GM18499 (cell line): ENCODE results near the gene ZNF337.
A peak's percentile ranks its signal among the peaks of the same experiment; 100 is the strongest.
"Not testable (repeated sequence)": the region's sequence is repeated elsewhere in the genome, so short reads cannot be mapped to it uniquely, and the experiment has no call there.

ENCODE experiments used
- ATAC-seq: cut with Tn5 transposase; IDR thresholded peaks from one replicate; pipeline ENCODE4 v1.9.1; 2021; ENCODE audit warnings: moderate number of reproducible peaks; ENCODE audit not compliant: insufficient read depth, unreplicated experiment

Gene ZNF337

DNA sequence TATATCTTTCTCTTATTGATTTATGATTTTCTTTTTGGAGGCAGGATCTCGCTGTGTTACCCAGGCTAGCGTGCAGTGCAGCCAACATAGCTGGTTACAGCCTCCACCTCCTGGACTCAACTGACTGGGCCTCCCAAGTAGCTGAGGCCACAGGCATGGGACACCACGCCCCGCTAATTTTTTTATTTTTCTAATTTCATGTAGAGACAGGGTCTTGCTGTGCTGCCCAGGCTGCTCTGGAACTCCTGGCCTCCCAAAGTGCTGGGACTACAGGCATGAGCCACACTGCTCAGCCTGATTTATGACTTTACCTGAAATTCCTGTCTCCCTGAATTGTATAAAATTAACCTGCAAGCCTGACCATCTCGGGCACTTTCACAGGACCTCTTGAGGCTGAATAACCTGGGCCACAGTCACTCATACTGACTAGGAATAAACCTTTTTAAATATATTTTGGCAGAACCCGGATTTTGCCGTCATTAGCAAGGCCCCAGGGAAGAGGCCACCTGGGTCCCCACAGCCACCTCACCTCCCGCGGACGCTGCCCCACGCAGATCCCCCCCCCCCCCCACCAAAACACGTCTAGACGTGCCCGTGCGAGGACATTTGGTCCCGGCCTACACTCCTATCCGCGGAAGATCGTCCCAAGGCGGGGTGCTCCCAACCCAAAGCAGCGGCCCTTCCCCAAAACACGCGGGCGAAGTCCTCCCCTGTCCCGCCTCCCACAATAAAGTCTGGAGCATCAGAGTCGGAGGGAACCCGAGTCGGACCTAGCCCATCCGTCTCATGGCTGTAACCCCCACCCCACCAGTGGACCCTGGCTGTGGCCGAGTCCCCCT is 902 bp downstream of the ZNF337 start:
- ATAC-seq, result no peak

DNA sequence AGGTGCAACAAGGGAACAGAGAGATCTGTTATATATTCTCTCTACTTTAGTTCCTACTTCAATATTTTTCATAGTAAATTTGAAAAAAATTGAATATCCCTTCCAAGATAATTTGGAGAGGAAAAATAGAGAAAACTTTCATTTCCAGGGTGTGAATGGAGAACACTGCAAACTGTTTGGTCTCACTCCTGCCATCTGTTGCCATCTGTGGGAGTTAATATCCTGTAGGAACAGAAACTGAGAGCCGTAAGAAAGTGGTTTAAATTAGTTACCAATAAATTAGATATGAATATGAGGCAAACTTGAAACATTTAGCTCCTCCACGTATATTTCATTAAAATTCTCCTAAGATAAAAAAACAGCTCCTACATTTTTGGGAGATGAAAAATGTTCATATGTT is 4.2 kb downstream of the ZNF337 start:
- ATAC-seq, result no peak

DNA sequence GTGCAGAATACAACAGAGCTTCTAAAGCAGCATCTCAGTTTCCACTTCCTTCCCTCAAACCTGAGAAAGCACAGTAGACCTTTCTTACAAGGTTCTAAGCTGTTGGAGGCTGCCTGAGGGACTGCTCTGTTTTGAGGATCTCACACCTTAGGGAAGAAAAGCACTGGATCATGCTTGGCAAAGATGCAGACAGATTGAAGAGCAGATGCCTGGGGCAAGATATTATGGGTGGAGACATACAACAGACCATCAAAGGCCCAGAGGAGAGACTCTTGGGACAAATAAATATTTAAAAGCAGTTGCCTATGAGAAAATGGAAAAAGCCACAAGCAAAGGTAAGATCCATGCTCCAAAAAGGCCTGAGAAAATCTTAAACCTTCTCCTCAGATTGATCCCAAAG is 6.2 kb downstream of the ZNF337 start:
- no peak for ATAC-seq

DNA sequence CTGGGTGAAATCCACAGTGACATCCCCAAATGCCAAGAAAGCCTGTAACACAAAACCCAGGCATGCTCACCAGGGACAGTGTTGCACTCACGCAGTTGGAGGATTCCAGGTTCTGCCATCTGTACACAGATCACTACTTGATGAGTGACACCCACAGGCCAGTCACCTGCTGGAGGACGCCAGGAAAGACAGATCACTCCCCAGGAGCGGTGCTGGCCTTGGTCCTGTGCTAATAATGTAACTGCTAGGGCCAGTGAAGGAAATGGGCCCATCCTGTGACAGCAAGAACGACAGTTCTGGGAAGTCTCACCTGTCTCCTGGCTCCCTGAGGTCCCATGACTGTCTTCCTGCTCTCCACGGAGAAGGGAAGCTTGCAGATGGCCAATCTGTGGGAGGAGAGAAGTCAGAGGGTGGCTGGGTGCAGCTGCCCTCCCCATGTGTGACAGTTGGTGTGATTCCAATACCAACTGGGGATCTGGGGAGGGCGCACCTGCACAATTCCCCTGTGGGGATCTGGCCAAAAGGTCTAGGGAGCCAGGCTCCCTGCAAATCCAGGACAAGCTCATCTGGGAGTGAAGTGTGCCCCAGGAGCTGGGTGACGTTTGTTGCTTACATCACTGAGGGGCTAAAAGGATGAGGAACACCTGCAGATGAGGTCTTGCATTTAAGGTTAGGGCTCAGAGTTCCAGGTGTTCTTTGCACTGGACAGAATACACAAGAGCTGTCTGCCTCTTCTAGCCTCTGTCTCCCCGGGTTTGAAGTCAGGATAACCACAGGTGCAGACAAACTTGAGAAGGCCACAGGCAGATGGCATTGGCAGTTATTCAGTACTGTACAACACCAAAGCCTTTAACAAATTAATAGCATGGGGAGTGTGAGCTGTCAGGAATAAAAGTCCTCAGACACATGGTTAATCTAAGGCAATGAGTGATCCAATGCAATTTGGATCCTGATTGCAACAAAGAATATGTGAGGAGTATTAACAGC is 10.3 kb downstream of the ZNF337 start:
- ATAC-seq, result no peak

DNA sequence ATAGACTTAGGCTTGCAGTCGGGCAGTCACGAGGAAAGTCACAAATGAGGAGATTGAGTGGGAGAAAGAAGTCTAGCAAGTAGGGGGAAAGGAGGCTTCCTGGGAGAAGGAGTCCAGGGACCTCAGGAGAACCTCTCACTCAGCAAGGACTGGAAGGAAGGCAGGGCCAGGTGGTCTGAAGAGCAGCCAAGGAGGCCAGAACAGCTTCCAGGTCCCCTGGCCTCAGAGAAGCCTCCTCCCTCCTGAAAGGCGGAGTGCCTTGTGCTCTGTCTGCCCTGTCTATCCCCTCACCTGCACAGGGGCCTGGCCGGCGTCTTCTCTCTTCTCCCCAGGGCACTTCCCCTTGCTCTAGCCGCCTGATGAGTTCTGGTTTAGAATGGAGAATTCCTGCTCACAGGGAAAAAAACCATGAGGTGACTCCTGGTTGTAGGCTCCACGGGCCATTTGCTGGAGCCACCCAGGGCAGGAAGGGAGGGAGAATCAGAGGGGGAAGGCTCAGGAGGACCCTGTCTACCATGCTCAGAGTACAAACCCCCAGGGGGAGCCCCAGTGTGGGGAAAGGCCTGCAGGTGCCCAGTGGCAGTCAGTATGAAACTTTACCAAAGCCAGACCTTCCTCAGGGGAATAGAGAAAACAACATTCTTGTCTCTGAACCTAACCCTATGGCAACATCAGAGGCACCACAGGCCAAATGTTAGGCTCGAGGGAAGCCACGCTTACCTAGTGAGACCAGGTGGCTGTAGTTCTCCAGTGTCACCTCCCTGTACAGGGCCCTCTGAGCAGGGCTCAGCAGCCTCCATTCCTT is 11.2 kb downstream of the ZNF337 start:
- ATAC-seq, result peak; percentile 78

DNA sequence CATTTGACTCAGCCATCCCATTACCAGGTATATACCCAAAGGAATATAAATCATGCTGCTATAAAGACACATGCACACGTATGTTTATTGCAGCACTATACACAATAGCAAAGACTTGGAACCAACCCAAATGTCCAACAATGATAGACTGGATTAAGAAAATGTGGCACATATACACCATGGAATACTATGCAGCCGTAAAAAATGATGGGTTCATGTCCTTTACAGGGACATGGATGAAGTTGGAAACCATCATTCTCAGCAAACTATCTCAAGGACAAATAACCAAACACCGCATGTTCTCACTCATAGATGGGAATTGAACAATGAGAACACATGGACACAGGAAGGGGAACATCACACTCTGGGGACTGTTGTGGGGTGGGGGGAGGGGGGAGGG is 12.8 kb downstream of the ZNF337 start:
- not testable (repeated sequence) for ATAC-seq

DNA sequence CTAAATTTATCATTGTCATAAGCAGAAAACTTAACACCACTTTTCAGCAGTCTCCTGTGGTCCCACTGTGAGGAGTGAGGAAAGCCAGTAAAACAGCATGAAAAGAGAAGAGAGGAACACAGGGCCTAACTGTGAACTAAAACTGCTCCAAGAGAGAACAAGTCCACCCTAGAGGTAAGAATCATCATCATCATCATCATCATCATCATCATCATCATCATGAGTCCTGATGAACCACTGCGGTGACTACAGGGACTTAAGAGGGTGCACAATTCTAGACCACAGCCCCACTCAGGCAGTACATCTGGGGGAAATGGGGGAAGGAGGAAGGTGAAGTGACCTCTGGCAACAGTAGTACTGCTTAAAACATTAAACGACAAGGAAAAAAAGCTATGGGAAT is 13.6 kb downstream of the ZNF337 start:
- no peak for ATAC-seq

DNA sequence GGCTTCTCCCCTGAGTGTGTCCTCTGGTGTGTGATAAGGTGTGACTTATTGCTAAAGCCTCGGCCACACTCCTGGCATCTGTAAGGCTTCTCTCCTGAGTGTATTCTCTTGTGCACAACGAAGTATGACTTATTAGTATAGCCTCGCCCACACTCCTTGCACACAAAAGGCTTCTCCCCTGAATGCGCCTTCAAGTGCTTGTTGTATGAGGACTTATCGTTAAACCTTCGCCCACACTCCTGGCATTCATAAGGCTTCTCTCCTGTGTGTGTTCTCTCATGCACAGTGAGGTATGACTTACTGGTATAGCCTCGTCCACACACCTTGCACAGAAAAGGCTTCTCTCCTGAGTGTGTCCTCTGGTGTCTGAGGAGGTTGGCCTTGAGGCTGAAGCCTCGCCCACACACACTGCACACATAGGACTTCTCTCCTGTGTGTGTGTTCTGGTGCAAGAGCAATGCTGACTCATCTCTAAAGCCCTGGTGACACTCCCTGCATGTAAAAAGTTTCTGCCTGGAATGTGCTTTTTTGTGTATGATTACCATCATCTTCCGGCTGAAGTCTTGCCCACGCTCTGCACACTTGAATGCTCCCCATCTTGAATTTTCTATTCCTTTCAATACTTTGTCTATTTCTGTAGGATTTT is 20.4 kb downstream of the ZNF337 start:
- peak; percentile 85 for ATAC-seq

DNA sequence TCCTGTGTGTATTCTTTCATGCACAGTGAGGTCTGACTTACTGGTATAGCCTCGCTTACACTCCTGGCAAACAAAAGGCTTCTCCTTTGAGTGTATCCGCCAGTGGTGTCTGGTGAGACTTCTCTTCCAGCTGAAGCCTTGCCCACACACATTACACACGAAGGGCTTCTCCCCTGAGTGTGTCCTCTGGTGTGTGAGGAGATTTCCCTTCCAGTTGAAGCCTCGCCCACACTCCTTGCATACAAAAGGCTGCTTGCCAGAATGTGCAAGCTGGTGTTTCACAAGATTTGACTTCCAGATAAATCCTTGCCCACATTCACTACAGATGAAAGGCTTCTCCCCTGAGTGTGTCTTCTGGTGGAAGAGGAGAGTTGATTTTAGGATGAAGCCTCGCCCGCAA is 21.5 kb downstream of the ZNF337 start:
- ATAC-seq, result no peak

DNA sequence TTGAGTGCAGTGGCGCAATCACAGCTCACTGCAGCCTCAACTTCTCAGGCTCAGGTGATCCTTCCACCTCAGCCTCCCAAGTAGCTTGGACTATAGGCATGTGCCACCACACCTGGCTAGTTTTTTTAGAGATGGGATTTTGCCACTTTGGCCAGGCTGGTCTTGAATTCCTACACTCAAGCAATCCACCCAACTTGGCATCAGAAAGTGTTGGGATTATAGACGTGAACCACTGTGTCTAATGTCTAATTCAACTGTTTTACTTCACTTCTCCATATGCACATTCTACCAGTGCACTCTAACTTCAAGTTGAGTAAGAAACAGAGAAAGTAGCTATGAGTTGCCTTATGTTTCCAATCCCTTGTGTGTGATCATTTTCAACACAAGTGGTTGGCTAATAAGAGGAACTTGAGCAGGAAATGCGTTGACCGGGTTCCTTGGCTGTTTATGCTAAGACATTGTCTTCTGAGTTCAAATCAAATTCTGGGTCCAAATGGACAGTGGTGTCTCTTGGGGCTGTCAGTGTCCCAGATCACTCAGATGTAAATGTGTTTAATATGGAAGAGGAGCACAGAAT is 23.9 kb downstream of the ZNF337 start:
- ATAC-seq, result no peak

DNA sequence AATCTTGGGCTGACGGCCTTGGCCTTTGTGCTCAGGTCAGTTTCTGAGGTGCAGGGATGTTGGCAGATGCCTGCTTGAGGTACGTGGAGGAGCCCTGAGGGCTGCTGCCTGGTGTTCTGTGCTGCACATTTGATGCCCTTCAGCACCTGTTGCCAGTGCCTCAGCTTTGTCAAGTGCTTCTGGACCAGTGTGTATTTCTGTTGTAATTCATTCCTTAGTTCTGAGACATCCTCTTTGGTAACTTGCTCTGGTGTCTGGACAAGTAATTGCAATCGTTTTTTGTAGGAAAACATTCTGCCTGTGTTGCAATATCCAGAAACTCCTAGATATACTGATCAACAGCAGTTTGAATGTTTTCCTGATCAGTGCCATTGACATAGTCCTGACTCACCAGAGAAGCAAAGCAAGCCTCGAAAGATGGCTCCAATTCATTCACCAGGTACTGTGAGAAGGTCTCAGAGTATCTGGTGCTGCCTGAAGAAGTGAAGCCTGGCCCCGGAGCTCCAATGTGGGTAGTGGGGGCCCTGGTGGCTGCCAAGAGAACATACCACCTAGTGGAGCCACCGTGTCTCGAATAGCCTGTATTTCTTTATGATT is 26.7 kb downstream of the ZNF337 start:
- ATAC-seq, result no peak

DNA sequence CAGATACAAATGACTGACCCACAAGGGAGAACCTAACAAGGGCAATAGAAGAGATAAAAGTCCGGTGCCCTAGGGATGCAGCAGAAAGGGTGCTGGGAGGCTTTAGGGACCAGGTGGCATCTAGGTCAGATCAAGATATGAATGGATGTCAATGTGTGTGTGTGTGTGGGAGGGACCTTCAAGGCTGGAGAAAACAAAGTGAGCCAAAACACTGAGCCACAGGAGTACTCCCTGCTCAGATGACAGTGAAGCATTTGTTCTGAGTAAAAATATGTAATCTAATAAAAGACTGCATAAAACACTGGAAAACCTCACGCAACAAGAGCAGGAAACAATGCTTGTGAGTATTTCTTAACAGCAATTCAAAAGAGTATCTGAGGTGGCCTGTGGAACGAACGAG is 28.2 kb downstream of the ZNF337 start:
- no peak for ATAC-seq

DNA sequence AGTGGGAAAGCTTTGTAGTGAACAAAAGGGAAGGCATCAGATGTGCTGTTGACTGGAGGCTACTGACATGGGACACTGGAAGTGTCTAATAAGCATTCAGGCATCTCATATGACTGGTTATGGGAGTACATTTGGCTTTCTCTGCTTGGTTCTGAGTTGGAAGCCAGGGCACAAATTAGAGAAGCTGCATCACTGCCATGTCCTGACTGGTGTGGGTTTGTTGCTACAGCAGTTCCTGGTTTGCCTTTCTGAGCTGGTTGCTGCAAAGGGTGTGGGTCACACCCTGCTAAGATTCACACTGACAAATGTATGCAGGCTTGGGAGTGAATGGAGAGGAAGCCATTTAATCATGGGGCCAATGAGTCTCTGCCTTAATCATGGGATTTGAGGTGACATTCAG is 36.7 kb downstream of the ZNF337 start:
- ATAC-seq, result no peak

DNA sequence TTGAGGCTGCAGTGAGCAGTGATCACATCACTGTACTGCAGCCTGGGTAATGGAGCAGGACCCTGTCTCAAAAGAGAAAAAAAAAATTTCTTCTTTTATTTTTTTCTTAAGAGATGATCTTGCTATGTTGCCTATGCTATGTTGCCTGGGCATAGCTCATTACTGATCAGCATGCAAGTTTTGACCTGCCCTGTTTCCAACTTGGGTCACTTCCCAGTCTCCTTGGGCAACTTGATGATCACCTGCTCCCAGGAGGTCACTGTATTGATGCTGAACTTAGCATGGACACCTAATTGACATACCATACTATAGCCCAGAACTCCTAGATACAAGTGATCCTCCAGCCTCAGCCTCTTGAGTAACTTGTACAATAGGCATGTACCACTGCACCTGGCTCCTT is 42.2 kb downstream of the ZNF337 start:
- ATAC-seq, result no peak

DNA sequence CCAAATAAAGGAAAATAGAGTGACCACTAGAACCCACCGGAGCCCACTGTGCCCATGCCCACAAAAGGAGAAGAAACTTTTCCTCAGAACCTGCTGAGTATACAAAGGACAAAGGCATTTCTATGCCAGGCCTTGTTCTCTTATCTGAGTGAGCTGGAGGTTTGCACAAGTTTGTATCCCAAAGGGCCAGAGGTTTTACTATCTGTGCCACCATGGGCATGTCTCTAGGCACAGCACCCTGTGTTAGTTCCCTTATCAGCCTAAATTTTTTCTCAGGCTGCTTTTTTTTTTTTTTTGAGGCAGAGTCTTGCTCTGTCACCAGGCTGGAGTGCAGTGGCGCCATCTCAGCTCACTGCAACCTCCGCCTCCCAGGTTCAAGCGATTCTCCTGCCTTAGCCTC is 43.8 kb downstream of the ZNF337 start:
- not testable (repeated sequence) for ATAC-seq

DNA sequence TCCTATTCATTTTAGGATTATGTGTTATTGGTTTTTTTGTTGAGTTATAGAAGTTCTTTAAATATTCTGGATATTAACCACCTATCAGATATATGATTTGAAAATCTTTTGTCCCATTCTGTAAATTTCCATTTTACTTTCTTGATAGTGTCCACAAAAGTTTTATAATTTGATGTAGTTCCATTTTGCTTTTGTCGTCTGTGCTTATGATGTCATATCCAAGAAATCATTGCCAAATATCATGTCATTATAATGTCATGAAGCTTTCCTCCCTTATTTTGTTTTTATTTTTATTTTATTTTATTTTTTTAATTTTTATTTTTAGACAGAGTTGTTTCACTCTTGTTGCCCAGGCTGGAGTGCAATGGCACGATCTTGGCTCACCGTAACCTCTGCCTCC is 51.8 kb downstream of the ZNF337 start:
- ATAC-seq, result no peak

DNA sequence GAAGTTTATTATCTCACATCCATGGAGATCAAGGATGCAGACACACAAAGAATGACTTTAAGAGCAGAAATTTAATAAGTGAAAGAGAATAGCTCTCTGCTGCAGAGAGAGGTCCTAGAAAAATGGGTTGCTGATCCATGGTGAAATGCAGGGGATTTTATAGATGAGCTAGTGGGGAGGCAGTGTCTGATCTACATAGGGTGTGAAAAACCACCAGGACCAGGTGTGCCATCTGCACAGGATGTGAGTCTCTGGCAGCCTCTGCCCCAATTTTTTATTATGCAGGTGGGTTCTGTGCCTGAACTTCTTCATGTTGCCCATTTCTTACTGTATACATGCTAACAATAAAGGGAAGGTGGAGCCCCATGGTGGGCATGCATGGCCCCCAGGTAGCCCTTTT is 52.9 kb downstream of the ZNF337 start:
- ATAC-seq, result no peak

DNA sequence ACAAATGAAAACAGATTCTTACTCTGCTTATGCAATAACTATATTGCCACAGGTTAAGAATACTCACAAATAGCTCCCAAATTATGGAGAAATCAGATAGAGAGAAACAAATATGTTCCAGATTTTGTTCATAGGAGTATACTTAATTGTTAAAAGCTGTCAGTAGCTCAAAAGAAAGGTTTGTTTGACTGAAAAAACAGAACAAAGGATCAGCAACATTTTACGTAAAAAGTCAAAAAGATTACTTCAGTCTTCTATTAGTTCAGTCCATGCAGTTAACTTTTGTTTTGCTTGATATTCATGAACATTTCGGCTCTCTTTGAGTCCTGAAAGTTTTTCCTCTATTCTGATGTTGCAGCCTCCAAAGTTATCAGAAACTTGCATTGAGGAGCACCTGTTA is 59.4 kb downstream of the ZNF337 start:
- no peak for ATAC-seq
